Measurements from ENCODE around the gene CLPTM1L.

DNA sequence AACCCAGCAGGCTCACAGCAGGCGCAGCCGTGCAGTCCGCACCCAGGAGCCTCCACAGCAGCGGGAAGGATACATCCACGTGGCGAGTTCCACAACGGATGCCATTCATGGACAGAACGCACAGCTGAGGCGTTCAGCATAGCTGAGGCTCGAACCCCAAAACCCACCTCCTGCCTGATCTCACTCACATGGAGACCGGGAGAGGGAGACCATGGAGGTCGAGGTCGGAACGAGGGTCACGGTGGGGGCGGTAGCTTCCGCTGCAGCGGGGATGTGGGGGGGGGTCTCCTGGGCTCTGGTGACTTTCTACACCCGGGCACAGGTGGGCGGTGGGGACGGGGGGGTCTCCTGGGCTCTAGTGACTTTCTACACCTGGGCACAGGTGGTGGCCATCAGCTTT lies 67.6 kb downstream of the CLPTM1L start:
- TF ChIP-seq POLR2A (IDR thresholded peaks at IDR 0.05; ENCODE audit: low read length): no peak
- TF ChIP-seq GATA1 (IDR thresholded peaks at IDR 0.05; ENCODE audit: low read depth, low read length): no peak
